Prostate gland (tissue), 2 donors: ENCODE data around the gene COL16A1.

Source experiments
- POLR2A ChIP-seq: fragments of 450-650 bp; IDR thresholded peaks from one replicate; pipeline ENCODE4 v1.6.1; 2016; ENCODE audit warnings: antibody characterized with exemption, mild to moderate bottlenecking
- POLR2AphosphoS5 ChIP-seq: sonication (generic); formaldehyde crosslinking; IDR thresholded peaks from one replicate; pipeline ENCODE4 v1.6.1; 2017; ENCODE audit warnings: antibody characterized with exemption
- TF ChIP-seq, protein P1 (sequence below), 4 experiments: fragments of 200-600 bp in 2 of 4; fragments of 450-650 bp in 2 of 4; sonication (generic) in 2 of 4; IDR thresholded peaks; 1 replicate in 3 of 4; 2 replicates in 1 of 4; pipeline ENCODE4 v1.5.1; 2016 to 2019; ENCODE audit warnings: antibody characterized with exemption in 4 of 4, mild to moderate bottlenecking in 2 of 4, moderate library complexity in 2 of 4

GRCh38 chr1:31637915-31638673, 65.7 kb downstream of the COL16A1 start:
- TF ChIP-seq, protein P1, sequence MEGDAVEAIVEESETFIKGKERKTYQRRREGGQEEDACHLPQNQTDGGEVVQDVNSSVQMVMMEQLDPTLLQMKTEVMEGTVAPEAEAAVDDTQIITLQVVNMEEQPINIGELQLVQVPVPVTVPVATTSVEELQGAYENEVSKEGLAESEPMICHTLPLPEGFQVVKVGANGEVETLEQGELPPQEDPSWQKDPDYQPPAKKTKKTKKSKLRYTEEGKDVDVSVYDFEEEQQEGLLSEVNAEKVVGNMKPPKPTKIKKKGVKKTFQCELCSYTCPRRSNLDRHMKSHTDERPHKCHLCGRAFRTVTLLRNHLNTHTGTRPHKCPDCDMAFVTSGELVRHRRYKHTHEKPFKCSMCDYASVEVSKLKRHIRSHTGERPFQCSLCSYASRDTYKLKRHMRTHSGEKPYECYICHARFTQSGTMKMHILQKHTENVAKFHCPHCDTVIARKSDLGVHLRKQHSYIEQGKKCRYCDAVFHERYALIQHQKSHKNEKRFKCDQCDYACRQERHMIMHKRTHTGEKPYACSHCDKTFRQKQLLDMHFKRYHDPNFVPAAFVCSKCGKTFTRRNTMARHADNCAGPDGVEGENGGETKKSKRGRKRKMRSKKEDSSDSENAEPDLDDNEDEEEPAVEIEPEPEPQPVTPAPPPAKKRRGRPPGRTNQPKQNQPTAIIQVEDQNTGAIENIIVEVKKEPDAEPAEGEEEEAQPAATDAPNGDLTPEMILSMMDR (IDR thresholded peaks at IDR 0.05): no peak
- TF ChIP-seq POLR2AphosphoS5 (peak; percentile 51), POLR2A (no peak)
